Adipose tissue (tissue), 3 donors: Measurements from ENCODE around the gene RTN4. TPM values are rescaled to one million over a fixed set of nuclear protein-coding genes. Genes with fewer than 3 reads are reported as not detected.
"Not testable (repeated sequence)": the region's sequence is repeated elsewhere in the genome, so short reads cannot be mapped to it uniquely, and the experiment has no call there.

Experiments
- H3K27ac ChIP-seq: one replicate; pipeline ENCODE4 v1.5.1; 2013; ENCODE audit warnings: low read depth, low read length
- WGBS, 3 donors: extraction: QIAGEN DNeasy Blood & Tissue Kit; methylation state at CpG; one replicate each; pipeline ENCODE4 v1.1.7; 2013; 5-methylcytosine and 5-hydroxymethylcytosine counted together
- polyA plus RNA-seq, 3 donors: library from polyadenylated mRNA; stranded (reverse); fragments of 200-250 nt; gene quantifications; one replicate each; pipeline ENCODE4 v1.2.3, GENCODE V29; 2013
- donor health status: healthy with polysubstance abuse.
- donor health status: Bipolar disorder and iron deficiency.
- donor health status: healthy.

Gene RTN4
- polyA plus RNA-seq, 3 donors, result 103 to 576 (median 221) TPM

DNA sequence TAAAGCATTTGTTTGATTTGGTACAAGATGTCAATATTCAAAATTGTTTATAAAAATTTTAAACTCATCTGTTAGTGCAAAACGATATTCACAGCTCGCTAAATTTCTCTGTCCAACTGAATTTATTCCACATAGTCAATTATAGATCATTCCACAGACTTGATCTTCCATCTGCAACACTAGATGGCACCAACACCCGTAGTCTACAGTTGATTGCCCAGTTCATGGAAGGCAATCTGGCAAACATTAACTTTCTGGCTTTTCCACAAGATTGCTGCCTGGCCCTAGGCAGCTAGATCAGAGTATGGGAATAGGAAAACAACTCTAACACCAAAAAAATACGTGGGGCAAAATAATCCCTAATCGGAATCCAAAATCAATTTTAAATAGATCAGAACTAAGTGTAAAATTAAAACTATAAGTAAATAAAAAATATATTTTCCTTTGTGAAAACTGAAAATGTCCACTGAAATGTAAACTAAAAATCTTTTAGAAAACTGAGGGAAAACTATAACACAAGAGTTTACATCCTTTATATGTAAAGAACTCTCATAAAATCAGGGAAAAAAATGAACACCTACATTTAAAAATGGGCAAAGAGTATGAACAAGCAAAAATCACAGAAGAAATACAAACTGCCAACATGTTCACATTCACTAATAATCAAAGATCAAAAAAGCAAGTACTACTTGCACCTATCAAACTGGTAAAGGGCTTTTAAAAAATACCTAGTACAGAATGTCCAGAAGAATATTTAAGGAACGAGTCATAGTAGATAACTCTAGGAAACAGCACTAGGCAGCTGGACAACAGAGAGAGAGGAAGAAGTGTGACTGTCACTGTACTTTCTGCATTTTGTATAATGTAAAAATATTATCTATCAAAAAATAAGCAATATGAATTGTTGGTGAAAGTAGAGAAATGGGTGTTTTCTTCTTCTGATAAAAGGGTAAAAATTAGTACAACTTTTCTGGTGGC lies 35.0 kb downstream of the RTN4 start:
- 23 to 62% (median 62%) methylated on average over 6 of the region's 6 CpGs for WGBS, 3 donors
- no peak overlapping the region for H3K27ac ChIP-seq

DNA sequence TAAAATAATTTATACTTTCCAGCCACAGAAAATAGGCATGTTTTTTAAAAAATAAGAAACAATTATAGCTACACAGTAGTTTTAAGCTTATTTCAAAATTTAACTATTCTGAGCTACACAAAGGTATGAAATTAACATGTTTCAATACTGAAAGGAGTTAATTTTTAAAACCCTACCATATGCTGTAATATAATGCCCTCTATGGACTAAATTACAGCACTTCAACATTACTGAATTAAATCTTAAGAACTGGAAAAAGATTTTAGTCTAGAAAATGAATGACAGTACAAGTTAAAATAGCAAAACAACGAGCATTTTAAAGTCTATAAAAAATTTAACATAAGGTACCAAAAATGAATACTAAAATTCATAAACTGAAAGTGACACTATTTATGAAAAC lies 36.3 kb downstream of the RTN4 start:
- 36 to 53% (median 36%) methylated on average over 1 of the region's 1 CpG for WGBS, 3 donors
- no peak overlapping the region for H3K27ac ChIP-seq

DNA sequence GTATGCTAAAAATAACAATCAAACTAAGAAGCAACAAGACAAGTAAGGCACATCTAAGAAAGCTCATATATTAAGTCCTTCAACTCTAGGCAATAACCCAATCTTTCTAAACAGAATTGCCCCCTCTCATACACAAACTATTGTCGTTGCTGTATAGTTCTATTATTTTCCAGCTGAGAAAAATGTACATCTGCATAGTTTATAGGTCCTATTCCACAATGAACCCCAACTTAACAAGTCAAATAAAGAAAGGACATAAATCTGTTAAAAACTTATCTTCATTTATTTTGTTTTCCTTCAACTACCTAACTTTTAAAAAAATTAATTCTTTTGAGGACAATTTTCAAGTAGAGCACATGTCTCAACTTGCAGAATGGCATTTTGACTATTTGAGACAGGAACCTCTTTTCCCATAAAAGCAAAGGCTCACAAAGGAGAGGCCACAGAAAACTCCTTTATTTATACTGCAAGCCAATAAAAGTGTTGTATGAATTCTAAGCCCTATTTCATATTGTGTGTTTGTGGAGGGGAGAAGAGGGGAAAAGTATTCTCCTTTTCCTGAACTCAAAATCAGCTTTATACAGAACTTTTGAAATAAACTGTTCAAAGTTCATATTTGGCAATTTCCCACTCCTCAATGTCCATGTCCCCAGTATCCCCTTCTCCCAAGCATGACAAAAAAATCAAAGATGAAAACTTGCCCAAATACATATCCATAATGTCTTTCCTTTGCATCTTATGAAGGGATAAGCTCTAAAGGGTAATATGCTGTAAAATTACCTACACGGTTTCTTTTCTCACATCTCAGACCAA lies 37.4 kb downstream of the RTN4 start:
- 32 to 61% (median 56%) methylated on average over 2 of the region's 2 CpGs for WGBS, 3 donors
- no peak overlapping the region for H3K27ac ChIP-seq

DNA sequence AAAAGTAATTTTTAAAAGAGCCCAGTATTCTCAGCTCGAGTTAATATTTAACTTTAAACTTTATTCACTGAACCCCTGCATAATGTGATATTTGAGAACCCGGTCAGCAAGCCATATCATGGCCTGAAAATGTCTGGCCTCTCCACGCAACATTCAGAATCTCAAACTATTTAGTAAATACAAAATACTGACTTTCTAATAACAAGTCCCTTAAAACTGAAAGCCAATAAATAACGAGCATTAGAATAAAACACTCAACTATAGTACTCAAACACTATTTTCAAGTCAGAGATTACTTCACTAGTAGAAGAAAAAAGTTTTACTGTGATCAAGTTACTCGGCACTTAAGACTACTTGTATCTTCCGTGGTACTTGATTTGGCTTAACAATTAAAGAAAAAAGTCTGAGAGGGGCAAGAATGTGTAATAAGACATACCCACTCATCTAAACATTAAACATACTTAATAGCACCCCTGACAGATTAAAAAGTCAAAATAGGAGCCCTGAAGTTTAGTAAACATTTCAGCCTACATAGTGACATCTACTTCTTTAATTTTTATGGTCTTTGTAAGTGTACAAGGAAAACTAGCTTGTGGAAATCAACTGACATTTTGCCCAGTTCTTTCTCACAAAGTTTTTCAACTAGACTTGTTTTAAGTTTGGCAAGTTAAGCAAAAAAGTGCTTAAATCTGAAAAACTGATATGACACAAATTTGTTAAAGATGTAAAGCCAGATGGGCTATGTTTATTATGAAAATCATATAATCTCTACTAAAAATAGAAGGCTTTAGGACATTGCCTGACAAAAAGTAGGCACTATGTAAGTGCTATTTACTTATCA lies 38.2 kb downstream of the RTN4 start:
- no peak overlapping the region for H3K27ac ChIP-seq
- WGBS, 3 donors, result 12 to 39% (median 37%) methylated on average over 6 of the region's 6 CpGs

DNA sequence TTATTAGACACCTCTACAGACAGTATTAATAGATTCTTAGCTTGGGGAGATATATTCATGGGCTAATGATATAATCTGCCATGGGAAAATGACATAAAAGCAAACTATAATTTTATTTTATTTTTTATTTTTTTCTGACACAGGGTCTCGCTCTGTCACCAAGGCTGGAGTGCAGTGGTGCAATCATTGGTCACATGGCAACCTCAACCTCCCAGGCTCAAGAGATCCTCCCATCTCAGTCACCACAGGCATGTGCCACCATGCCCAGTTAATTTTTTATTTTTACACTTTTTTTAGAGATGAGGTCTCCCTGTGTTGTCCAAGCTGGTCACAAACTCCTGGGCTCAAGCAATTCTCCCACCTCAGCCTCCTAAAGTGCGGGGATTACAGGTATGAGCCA lies 39.3 kb downstream of the RTN4 start:
- H3K27ac ChIP-seq, result no peak overlapping the region
- WGBS, 3 donors, result 60 to 78% (median 75%) methylated on average over 2 of the region's 2 CpGs

DNA sequence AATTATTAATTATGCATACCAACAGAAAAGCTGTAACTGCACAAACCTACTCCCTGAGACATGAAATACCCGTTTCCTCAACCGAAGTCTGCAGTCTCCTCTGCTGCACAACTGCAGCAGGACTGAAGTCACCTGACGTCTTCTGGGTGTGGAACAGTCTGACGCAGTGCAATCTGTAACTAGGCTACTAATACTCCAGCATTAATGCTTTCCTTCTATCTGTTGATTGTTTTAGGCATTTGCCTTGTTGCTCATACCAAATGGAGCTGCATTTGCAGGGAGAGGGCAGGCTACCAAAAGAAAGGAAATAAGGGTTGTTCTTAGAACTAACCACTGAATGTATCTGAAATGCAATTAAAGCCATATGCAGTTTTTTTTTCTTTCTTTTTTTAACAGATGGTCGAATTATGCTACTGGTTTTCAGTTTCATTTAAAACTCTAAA lies 40.1 kb downstream of the RTN4 start:
- WGBS, 3 donors, result 0 to 2% (median 2%) methylated on average over 5 of the region's 5 CpGs
- no peak overlapping the region for H3K27ac ChIP-seq

DNA sequence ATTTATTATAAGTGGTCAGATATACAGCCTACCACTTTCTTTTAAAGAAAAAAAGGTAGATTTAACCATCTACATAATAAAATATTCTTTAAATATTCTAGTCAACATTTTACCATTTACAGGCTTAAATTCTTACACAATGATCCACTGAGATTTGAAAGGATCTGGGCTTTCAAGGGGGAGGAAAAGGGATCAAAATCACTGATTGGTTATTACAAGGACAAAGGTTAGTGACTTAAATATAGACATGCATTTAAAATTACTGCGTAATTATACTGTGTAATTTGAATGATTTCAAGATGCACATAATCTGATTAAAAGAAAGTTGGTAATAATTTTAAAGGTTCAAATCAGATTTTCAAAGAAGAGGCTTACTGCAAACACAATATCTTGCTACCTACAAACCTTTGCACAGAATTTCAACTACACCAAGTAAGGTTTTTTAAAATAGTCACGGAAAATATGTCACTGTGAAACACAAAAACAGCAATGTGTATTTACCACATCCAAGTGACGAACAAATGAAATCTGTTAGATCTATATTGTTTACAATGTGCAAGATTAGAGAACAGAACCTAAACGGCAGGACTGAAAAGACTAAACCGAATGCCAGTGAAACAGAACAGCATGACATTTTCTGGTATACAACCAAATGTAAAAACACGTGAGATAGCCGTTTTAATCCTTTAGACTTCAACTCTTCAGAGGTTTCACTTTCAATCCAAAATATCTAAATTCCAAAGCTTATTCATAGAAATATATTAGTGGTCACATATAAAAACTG lies 40.8 kb downstream of the RTN4 start:
- WGBS, 3 donors, result 7 to 16% (median 13%) methylated on average over 7 of the region's 7 CpGs
- H3K27ac ChIP-seq, result no peak overlapping the region

DNA sequence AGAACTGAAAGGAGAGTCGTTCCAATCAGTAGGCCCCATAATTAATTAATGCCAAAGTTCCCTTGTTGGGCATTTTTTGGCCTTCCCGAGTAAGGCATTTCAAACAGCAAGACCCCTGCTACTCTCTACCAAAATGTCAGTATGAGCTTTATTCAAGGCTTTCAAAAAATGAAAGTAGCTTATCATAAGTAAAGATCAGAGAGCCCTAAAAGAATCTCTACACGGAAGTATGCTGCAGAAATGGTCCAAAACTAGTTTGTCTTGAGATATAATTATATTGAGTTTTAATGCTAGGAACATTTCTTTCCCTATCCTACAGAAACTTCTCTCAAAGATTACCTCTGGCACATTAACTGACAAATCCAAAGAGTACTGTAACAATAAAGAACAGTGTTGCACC lies 43.9 kb downstream of the RTN4 start:
- 42 to 48% (median 47%) methylated on average over 3 of the region's 3 CpGs for WGBS, 3 donors
- no peak overlapping the region for H3K27ac ChIP-seq

DNA sequence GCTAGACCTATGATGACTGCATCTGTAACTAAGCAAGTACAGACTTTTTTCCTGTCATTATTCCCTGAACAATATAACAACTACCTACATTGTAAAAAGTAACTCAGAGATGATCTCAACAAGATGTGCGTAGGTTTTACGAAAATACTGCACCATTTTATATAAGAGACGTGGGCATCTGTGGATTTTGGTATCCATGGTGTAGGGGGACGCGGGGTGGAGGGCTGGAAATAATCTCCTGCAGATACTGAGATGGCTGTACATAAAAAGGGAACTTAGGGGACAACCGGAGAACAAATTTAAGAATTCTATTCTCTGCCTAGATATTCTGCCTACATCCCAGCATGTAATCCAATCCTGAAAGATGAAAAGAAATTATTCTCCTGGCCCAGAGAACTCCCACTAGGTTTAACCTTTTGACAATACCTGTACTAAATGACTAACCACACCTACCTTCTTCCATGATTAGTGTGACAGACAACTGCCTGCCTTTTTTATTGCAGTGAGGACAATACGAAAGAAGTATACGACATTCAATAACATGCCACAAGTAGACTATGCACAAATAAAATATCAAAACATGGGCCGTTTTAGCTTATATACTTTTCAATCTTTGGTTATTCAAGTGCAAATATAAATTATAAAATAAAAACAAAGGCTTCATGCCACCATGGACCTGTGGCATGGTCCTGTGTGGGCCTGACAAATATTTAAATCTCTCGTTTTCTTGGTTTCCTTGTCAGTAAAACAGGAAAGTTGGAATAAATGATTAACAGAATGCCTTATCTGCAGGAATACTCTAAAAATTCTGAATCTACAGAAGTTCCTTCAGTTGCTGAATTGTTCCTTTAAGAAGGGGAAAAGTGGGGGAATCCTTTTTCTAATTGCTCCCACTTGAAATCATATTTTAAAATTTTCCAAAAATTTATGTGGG lies 46.3 kb downstream of the RTN4 start:
- 80 to 90% (median 88%) methylated on average over 10 of the region's 10 CpGs for WGBS, 3 donors
- no peak overlapping the region for H3K27ac ChIP-seq

DNA sequence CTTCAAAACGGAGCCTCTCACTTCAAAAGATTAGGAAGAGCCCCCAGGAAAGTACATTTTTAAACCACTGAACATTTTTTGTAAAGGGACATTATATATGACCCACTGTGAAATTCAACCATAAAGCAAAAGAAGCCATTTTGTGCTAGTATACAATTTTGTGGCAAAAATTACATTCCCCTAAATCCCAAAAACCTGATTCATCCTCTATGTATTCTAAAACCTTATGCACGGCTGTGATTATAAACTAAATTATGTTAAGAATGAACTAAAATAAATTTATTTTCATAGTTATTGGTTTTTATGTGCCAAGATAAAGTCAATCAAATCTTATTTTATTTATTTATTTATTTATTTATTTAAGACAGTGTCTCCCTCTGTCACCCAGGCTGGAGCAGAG lies 48.5 kb downstream of the RTN4 start:
- WGBS, 3 donors, result 67 to 84% (median 68%) methylated on average over 2 of the region's 2 CpGs
- no peak overlapping the region for H3K27ac ChIP-seq

DNA sequence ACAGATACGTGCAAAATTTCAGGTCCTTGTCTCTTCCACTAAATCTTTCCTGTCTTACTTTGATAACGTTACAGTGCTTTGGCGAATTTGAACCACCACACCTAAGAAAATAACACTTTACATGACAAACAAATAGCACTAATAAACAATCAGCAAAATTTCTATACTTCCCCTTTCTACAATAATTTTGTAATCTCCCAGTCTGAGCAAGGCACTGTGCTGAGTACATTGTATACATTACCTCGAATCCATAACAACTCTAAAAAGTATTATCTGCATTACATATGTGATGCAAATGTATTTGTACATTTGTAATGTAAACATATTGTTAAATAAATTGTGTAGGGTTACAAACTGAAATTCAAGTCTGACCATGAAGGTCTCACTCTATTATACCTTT lies 49.9 kb downstream of the RTN4 start:
- H3K27ac ChIP-seq, result no peak overlapping the region
- WGBS, 3 donors, result 40 to 49% (median 40%) methylated on average over 4 of the region's 4 CpGs

DNA sequence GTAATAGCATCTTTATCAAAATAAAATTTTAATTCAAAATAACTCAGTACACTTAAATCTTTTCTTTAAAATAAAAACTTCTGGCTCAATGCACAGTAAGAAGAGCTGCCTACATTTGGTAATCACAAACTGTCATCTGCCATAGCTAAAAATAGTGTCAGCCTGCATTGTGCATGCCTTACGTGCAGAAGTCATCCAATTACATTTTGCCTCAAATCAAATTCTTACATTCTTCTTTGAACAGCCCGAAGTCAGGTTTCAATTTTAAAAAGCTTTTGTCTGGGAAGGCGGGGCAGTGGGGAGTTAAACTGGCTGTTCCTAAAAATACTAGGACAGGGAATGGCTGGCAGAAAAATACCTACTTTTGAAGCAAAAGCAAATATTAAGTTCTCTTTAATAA lies 51.1 kb downstream of the RTN4 start:
- no peak overlapping the region for H3K27ac ChIP-seq
- WGBS, 3 donors, result 7 to 11% (median 11%) methylated on average over 3 of the region's 3 CpGs

DNA sequence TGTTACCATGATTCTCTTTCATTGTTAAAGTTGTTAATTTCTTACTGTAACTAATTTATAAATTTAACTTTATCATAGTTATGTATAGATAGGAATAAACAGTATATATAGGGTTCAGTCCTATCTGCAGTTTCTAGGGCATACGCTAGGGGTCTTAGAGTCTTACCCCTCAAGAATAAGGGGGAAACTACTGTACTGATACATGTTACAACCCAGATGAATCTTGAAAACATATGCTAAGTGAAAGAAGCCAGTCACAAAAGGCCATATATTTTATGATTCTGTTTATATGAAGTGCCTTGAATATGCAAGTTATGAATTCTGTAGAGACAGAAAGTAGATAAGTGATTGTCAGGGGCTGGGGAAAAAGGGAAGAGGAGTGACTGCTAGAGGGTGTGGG lies 52.4 kb downstream of the RTN4 start:
- WGBS, 3 donors, result 89 to 92% (median 90%) methylated on average over 1 of the region's 1 CpG

DNA sequence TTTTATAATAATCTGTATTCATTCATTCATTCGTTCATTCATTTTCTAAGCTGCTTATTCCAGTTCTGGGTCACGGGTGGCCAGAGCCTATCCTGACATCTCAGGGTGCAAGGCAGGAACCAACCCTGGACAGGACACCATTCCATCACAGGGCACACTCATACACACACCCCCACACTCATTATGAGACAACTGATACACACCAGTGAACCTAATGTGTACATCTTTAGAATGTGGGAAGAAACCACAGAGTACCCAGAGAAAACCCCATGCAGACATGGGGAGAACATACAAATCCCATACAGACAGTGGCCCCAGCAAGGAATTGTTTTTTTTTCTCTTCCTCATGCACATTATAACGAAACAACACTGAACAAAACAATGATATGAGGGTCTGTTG lies 54.7 kb downstream of the RTN4 start:
- H3K27ac ChIP-seq, result no peak overlapping the region
- 89 to 99% (median 92%) methylated on average over 3 of the region's 3 CpGs for WGBS, 3 donors

More for the DNA sequence above, 52.4 kb downstream of the RTN4 start:
- no peak overlapping the region for H3K27ac ChIP-seq

DNA sequence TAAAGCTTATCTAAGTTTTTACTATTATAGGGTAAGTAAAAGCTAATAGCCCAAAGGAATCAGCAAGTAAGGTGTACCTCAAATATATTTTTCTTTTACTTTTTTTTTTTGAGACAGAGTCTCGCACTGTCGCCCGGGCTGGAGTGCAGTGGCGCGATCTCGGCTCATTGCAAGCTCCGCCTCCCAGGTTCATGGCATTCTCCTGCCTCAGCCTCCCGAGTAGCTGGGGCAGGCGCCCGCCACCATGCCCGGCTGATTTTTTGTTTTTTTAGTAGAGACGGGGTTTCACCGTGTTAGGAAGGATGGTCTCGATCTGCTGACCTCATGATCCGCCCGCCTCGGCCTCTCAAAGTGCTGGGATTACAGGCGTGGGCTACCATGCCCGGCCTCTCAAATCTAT lies 59.6 kb downstream of the RTN4 start:
- 95 to 98% (median 97%) methylated on average over 19 of the region's 19 CpGs for WGBS, 3 donors
- not testable (repeated sequence) for H3K27ac ChIP-seq

DNA sequence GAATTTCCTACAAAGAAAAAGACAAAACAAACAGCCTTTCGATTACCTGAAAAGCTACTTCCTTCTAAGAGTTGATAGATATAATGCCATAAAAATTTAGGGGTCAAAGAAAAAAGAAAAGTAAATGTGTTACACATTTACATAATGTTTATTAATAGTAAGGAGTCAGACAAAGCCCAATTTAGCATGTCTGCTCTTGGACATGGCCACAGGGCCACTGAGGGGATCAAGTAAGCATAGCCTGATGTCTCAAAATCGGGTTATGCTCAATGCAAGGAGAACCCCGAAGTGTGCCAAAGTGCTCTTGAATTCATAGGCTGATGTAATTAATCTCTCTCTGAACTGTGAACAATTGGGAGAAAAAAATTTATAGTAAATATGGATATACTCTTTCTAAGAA lies 61.6 kb downstream of the RTN4 start:
- WGBS, 3 donors, result 73 to 88% (median 81%) methylated on average over 3 of the region's 3 CpGs
- H3K27ac ChIP-seq, result no peak overlapping the region

DNA sequence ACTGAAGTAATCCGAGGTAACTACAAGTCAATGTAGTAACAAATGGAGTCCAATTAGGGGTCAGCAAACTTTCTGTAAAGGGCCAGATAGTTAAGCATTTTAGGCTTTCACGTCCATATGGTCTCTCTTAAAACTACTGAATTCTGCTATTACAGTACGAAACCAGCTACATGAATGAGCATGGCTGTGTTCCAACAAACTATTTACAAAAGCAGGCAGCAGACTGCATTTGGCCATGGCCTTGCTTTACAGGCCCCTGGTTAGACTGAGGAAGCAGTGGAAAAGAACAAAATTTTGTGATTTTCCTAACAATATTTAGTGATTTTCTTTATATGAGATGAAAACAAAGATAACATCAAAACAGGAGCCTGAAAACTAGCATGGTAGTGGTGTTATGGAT lies 64.0 kb downstream of the RTN4 start:
- 33 to 73% (median 68%) methylated on average over 3 of the region's 3 CpGs for WGBS, 3 donors
- no peak overlapping the region for H3K27ac ChIP-seq
